ENCODE measurements around the gene TMUB1. TPM values are rescaled to one million over a fixed set of nuclear protein-coding genes. Genes with fewer than 3 reads are reported as not detected.

TMUB1 gene
- total and polyA plus RNA-seq, 2 donors (not counting 3 experiments of a cell fraction or from before 2014, with no cell fraction given), result 41.3 to 45.3 TPM

DNA sequence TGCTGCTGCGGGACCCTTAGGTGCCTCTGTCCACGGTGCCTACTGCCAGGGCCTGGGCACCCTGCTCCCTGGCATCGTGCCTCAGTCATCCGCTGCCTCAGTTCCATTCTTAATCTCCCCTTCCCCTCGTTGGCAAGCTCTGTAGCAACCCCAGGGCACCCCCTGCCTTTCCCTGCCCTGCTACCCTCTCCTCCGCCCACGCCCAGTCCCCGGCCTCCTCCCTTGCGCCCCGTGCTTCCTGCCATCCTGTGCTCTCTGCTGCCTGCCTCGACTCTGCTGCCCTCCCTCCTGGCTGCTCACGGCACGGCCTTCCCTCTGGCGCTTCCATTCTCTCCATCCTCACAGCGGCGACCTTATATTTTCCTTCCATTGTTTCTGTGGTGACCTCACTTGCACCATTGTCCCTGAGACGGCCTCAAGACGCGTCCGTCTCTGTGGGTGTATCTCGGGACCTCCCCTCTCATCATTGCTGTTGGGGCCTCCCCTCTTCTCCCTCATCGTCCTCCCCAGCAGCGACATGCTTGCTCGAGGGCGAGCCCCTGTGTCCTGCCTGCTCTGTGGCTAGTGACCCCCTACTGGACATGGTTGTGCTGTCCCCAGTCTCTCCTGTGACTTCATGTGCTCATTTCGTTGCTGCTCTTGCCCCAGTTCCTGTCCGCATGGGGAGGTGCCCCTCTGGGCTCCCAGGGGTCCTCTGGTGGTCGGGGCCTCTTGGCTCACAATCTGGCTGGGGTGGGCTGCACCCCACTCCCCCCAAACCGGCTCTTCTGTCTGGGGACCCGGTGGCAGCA lies 38.3 kb upstream of the TMUB1 start:
- Histone ChIP-seq H3K4me1 (ENCODE audit: control insufficient read depth, extremely low read depth, insufficient read depth, low read length) (peaks cover 6% of the 10 kb centered on the region), H2AFZ (ENCODE audit: low read depth, low read length) (no peak overlapping the region), H3K4me3 (replicated peaks in 1 of 3; ENCODE audit: insufficient read depth in 1 of 3, low read depth in 1 of 3, low read length in 3 of 3) (no peak overlapping the region), H3K27me3 (ENCODE audit: control insufficient read depth in 2 of 2, insufficient read depth in 2 of 2, low read length in 2 of 2) (no peaks in the 10 kb centered on the region), H3K9me3 (replicated peaks; ENCODE audit: control insufficient read depth, insufficient read depth, low read length) (no peaks in the 10 kb centered on the region), H3K79me2 (ENCODE audit: control insufficient read depth, insufficient read depth, low read length) (peaks cover 10% of the 10 kb centered on the region), H4K20me1 (replicated peaks; ENCODE audit: control insufficient read depth, extremely low read depth, insufficient read depth, low read length) (peaks cover 2% of the 10 kb centered on the region), H3K4me2 (ENCODE audit: insufficient read depth, low read length) (no peak overlapping the region), H3K9me1 (replicated peaks; ENCODE audit: control insufficient read depth, extremely low read depth, insufficient read depth, low read length) (no peaks in the 10 kb centered on the region), H3K27ac (ENCODE audit: insufficient read depth, low read depth, low read length) (no peak overlapping the region), H3K36me3 (ENCODE audit: control insufficient read depth in 2 of 2, extremely low read depth in 1 of 2, insufficient read depth in 2 of 2, low read length in 2 of 2) (peaks cover 12 to 60% of the 10 kb centered on the region in 2 experiments), H3K9ac (replicated peaks; ENCODE audit: extremely low read depth, insufficient read depth, low read length) (no peak overlapping the region)
- ChIA-PET POLR2A (no interaction called here), CTCF (no interaction called here)
- intact Hi-C loops (cut with micrococcal nuclease) (no loop called here), dilution Hi-C loops (cut with MboI; ENCODE audit: extremely low pct_ligation_motif_present, low sequenced_read_pairs) (no loop called here)
- no peak for TF ChIP-seq EZH2 (IDR thresholded peaks at IDR 0.05; ENCODE audit: borderline replicate concordance, low read depth, low read length, severe bottlenecking)
- TF ChIP-seq GATA2 (IDR thresholded peaks at IDR 0.05; ENCODE audit: insufficient read depth, insufficient read length, low read depth, low read length), result no peak
- no peak for TF ChIP-seq POLR2AphosphoS5 (IDR thresholded peaks at IDR 0.05; ENCODE audit: insufficient read depth, low read depth, low read length)
- TF ChIP-seq, protein P1, sequence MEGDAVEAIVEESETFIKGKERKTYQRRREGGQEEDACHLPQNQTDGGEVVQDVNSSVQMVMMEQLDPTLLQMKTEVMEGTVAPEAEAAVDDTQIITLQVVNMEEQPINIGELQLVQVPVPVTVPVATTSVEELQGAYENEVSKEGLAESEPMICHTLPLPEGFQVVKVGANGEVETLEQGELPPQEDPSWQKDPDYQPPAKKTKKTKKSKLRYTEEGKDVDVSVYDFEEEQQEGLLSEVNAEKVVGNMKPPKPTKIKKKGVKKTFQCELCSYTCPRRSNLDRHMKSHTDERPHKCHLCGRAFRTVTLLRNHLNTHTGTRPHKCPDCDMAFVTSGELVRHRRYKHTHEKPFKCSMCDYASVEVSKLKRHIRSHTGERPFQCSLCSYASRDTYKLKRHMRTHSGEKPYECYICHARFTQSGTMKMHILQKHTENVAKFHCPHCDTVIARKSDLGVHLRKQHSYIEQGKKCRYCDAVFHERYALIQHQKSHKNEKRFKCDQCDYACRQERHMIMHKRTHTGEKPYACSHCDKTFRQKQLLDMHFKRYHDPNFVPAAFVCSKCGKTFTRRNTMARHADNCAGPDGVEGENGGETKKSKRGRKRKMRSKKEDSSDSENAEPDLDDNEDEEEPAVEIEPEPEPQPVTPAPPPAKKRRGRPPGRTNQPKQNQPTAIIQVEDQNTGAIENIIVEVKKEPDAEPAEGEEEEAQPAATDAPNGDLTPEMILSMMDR (IDR thresholded peaks at IDR 0.05; ENCODE audit: extremely low read depth in 1 of 2, insufficient read depth in 1 of 2, low read depth in 1 of 2, low read length in 2 of 2), result no peak
- TF ChIP-seq JUN (IDR thresholded peaks at IDR 0.05; ENCODE audit: borderline replicate concordance, insufficient read depth, insufficient read length, low read depth), result no peak
- no peak for TF ChIP-seq MYC (IDR thresholded peaks at IDR 0.05; ENCODE audit: low read depth, low read length)
- no peak for TF ChIP-seq FOS (IDR thresholded peaks at IDR 0.05; ENCODE audit: borderline replicate concordance, insufficient read depth, low read length)
- TF ChIP-seq POLR2A (IDR thresholded peaks at IDR 0.05; ENCODE audit: low read depth, low read length), result no peak
- TF ChIP-seq, protein P2, sequence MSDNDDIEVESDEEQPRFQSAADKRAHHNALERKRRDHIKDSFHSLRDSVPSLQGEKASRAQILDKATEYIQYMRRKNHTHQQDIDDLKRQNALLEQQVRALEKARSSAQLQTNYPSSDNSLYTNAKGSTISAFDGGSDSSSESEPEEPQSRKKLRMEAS (IDR thresholded peaks at IDR 0.05; ENCODE audit: insufficient read depth, insufficient read length), result no peak
- BruUV-seq (replicated peaks), result no TSS peak
- peak; percentile 15 for DNase-seq (ENCODE audit: low read depth, low spot score)
- peak; percentile 31 for FAIRE-seq

Data from endothelial cell of umbilical vein (primary cell).